NCI-H345 treated with DMSO at 0.1 percent for 48 hours (cell line): ENCODE measurements around the gene BRWD1.
"Not testable (repeated sequence)": the region's sequence is repeated elsewhere in the genome, so short reads cannot be mapped to it uniquely, and the experiment has no call there.

Experiments used
- DNase-seq: peaks from one replicate; lab custom pipeline; 2025; ENCODE audit not compliant: unreplicated experiment; lab: John Stamatoyannopoulos, UW

The BRWD1 gene

DNA sequence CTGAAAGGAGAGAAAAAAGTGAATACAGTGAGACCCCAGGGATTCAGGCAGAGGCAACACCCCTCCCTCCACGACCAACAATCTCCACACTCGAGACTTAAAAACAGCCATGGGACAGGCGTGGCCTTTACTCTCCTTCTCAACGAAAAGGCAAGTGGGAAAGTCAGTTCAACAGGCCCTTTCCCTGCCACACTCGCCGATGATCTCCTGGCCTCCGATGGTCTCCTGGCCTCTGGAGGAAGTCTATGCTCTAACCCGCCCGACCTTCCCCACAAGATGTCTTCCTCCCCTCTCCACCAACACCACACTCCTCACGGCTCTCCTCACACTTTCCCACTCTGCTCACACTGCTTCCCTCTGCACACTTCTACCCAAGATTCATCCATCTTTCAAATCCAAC, 137.8 kb downstream of the BRWD1 start:
- DNase-seq: no peak

DNA sequence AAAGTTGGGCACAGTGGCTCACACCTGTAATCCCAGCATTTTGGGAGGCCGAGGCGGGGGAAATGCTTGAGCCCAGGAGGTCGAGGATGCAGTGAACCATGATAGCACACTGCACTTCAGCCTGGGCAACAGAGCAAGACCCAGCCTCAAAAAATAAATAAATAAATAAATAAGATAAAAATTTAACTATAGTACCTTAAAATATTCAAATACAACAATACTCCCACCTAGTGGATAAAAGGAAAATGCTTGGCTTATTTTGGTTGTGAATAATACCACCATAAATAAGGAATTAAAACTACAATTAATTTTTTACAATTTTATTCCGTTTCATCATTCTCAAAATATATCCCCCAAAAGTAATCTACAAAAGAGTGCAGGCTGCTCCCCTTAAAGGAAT, 138.3 kb downstream of the BRWD1 start:
- DNase-seq: no peak

DNA sequence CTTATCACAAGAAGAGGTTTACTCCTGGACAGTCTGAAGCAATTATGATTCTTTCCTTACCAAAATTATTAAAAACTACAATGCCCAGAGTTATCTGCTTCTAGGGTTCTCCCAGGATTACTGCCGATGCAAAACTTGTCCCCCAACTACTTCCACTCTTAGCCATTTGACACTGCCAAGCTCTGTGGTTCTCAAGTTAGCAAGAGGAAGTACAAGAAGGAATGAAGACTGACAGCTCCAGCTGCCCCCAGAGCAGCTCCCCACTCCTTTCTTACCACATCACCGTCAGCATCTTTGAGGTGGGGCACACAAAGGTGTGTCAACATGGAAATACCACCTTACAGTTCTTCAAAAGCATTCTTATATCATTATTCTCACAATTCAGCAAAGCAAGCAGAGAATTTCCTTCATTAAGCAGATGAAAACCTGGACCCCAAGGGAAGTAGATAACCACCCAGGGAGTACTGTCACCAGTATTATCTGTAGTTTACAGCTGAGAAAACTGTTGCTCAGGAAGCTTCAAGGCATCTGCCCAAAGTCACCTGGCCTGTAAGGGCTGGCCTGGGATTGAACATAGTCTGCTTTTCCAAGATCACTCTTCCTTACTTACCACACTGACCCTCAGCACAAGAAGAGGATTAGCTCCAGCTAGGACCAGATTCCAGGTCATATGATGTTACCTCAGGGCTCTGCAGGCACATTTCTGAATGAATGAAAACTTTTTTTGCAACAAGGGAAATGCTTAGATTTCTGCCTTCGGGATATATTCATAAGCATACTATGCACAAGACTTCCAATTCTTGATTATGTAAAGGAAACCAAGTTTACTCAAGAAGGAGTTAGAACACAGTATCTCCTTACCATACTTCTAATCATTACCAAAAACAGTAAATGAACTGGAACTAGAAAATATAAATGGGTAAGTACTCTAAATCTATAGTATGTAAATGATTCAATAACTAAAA, 139.4 kb downstream of the BRWD1 start:
- DNase-seq: no peak

DNA sequence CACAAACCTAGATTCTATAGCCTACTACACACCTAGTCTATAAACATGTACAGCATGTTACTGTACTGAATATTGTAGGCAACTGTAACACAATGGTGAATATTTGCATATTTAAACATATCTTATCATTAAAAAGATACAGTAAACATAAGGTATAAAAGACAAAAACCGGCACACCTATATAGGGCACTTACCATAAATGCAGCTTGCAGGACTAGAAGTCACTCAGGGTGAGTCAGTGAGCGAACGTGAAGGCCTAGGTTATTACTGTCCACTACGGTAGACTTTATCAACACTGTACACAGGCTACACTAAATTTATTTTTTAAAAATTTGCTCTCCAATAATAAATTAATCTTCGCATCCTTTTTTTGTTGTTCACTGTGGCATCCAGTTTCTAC, 143.5 kb downstream of the BRWD1 start:
- DNase-seq: no peak

DNA sequence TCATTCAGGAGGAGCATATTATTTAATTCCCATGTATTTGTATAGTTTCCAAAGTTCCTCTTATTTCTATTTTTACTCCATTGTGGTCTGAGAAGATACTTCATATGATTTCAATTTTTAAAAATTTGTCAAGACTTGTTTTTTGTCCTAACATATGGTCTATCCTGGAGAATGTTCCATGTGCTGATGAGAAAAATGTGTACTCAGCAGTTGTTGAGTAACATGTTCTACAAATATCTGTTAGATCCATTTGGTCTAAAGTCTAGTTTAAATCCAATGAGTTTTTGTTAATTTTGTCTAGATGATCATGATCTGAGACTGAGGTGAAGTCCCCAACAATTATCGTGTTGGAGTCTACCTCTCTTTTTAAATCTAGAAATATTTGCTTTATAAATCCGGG, 144.6 kb downstream of the BRWD1 start:
- DNase-seq: no peak

DNA sequence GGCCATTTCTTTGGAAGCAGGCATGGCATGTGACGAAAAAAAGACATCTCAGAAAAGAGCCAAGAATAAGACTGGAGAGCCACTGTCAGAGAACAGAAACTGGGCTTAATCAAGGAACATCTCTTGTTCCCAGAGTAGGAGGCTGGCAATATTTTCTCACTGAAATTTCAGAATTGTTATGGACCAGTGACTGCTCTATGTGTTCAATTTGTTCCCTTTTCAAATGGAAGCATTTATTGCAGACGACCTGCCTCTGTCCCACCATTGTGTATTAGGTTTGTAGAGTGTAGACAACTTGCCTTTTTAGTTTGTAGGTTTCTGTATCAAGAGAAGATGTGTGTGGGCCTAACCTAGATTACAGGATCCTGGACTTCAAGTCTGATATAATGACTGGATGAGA, 148.9 kb downstream of the BRWD1 start:
- DNase-seq: no peak

DNA sequence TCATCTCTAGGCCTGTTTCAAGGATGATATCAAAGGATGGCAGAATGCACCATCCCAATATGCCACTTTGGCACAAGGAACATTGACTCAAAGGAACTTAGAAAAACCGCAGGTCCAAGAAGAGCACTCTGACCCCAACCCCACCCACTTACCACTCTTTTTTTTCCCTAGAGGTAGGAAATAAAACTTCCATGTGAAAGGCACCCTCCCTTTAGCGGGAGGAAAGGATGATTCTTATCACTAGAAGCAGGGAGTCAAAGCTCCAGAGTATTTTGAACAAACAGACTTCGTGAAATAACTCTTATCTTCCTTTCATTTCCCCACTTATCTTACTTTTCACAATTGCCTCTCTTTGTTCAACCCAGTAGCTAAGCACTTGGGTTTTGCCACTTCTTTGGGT, 152.4 kb downstream of the BRWD1 start:
- no peak for DNase-seq

DNA sequence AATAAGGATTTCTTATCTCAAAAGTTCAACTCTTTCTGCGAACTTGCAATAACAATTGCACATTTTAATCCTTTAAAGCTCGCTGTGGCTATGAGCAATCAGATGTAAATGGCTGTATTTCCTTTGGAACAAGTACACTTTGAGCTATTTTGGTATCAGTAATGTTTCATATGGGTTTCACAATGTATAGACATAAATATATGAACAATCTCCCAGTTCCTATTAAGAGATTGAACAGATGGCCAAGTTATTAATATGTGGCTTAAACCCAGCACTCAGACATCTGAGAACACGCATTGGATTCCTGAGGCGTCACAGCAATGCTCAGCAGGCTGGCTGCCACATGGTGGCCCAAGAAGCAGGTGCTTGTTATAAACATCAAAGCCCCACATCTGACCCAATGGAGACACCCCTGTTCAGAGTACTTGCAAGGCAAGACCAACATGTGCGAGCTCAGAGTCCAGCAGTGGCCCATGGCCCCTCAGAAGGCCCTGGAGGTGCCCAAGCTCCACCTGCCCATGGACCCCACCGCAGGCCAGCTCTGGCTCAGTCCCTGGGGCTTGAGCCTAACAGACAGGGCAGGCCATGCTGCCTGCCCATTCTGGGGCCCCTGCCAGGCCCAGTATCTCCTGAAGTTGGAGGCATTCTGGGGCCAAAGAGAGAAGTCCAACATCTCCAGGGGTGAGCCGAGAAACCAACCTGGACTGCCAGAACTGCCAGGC, 153.9 kb downstream of the BRWD1 start:
- no peak for DNase-seq

DNA sequence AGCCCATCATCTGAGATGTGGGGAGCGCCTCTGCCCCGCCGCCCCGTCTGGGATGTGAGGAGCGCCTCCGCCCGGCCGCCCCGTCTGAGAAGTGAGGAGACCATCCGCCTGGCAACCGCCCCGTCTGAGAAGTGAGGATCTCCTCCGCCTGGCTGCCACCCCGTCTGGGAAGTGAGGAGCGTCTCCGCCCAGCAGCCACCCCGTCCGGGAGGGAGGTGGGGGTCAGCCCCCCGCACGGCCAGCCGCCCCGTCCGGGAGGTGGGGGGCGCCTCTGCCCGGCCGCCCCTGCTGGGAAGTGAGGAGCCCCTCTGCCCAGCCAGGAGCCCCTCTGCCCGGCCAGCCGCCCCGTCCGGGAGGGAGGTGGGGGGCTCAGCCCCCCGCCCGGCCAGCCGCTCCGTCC, 156.2 kb downstream of the BRWD1 start:
- not testable (repeated sequence) for DNase-seq

DNA sequence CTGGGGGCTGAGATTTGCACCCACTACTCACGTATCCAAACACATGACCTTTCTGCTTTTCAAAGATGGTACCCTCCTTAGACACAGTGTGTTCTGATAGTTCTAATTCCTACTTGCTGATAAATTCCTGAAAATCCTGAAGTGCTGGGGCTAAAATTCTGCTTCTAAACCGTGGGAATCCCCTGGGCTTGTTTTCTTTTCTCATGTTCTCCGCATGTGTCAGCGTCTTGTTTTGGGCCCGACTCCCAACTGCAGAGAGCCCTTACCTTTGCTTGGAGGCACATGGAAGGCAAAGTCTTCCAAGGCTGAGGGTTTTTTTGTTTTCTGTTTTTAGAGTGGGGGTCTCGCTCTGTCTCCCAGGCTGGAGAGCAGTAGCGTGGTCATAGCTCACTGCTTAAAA, 157.4 kb downstream of the BRWD1 start:
- no peak for DNase-seq

DNA sequence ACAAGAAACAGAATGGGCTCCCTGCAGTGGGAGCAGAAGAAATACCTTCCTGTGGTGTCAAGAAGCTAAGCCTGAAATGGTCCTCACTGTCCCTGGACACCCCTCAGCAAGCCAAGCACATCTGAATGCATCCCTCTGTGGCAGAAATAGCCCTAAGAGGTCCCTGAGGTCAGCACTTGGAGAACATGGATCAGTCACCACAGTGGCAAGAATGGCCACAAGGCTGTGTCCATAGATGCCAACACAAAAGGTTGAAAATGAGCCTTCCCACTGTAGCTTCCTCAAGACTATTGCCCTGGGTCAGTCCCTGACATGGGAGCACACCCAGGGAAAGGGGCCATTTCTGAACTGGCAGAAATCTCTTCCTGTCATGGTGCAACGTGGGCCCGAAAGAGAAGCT, 157.9 kb downstream of the BRWD1 start:
- no peak for DNase-seq

DNA sequence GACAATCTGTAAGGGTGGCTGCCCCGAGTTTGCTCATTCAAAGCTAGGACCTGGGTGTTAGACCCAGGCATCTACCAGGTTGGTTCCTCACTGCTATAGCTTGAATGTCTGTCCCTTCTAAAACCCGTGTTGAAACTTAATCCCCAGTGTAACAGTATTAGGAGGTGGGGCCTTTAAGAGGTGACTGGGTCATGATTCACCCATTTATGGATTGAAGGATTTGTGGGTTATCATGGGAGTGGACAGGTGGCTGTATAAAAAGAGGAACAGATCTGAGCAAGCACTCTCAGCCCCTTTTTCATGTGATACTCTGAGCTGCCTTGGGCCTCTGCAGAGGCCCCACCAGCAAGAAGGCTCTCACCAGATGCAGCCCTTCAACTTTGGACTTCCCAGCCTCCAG, 159.6 kb downstream of the BRWD1 start:
- DNase-seq: no peak

DNA sequence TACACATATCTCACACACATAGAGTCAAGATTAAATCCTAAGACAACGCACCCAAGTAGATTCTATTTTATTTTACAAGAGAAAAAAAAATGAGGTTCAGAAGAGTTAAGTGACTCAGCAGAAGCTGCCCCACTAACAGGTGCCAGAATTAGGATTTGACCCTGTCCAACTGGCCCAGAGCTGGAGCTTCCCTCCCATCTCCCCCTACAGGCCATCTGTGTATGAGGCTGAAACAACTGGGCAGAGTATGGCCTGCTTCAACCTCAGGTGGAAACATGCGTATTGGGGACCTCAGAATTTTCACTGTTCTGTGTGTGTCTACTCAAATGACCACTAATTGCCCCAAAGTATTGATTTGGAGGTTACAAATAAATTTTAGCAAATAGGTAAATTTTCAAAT, 160.1 kb downstream of the BRWD1 start:
- DNase-seq: no peak

DNA sequence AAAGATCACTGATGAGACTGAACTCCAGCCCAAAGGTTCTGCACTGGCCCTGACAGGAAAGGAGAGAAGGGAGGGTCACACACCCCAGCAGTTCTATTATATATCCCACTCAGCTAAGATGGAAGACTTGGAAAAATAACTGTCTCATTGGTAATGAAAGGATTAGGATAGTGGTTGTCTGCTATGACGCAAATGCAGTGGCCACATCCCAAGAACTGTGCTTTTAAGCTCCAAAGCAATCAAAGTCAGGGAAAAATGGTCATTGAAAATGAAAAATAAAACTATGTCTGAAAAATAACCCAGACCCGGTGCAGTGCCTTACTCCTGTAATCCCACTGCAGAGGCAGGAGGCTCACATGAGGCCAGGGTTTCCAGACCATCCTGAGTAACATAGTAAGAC, 161.2 kb downstream of the BRWD1 start:
- DNase-seq: no peak

DNA sequence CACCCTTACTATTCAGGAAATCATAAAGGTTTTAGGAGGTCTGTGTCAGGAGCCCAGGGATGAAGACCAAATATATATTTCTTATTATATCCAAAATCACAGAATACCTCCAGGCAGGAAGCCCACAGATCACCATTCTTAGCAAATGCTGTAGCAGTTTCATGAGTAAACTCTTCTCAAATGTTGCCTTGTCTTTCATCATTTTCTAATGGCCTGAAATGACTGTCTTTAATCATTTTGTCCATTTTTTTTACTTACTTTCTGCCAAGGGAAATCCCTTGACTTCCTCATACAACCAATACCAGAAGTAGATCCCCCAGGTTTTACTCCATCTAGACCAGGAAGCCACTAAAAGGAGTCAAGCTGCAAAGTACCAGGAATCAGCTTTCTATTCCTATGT, 162.6 kb downstream of the BRWD1 start:
- DNase-seq: no peak

DNA sequence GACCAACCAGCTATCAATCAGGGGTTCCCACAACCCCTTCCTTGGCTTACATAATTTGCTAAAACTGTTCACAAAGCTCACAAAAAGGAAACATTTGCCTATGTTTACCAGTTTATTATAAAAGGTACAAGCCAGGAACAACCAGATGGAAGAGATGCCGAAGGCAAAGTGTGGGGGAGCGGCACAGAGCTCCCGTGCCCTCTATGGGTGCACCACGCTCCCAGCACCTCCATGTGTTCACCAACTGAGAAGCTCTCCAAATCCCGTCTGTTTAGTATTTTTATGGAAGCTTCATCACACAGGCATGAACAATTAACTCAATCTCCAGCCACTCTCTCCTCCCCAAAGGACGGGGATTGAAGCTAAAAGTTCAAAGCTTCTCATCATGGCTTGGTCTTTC, 163.1 kb downstream of the BRWD1 start:
- no peak for DNase-seq

DNA sequence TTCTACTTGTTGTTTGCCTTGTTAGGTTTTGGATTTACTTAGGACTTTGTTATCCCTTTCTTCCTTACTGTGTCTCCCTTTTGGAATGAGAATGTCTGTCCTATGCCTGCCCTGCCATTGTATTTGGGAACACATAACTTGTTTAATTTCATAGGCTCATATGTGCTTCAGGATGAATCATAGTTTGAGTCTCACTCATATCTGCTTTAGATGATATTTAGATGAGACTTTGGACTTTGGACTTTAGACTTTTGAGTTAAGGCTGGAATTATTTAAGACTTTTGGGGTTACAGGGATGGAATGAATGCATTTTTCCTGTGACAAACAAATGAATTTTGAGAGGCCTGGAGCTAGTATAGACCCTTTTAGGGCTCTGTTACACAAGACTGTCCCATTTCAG, 163.6 kb downstream of the BRWD1 start:
- DNase-seq: no peak

DNA sequence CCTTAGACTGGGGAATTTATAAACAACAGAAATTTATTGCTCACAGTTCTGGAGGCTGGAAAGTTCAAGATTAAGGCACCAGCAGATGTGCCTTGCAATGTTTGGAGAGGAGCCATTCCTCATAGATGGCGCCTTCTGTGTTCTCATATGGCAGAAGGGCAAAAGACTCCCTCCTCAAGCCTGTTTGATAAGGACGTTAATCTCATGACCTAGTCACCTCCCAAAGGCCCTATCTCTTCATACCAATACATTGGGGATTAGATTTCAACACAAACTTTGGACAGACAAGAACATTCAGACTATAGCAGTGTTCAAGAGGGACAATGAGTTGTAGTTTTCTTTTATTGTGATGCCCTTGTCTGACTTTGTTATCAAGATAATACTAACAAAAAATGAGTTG, 164.5 kb downstream of the BRWD1 start:
- DNase-seq: no peak

DNA sequence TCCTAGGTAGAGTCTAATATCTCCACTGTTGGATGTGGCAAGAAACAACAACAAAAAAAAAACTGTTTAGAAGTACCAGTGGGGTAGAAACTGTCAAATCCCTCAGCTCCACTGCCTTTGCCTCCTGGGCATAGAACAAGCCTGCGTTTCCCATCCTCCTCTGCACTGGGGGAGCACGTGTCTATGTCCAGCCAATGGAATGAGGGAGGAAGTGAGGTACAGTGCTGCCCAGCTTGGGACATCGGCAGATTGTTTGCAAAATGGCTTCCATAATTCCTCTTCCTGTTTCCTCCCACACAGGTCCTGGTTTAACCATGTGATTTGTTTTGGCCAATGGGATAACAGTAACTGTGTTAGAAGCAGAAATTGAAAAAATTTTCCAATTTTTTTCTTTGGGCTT, 169.2 kb downstream of the BRWD1 start:
- no peak for DNase-seq

DNA sequence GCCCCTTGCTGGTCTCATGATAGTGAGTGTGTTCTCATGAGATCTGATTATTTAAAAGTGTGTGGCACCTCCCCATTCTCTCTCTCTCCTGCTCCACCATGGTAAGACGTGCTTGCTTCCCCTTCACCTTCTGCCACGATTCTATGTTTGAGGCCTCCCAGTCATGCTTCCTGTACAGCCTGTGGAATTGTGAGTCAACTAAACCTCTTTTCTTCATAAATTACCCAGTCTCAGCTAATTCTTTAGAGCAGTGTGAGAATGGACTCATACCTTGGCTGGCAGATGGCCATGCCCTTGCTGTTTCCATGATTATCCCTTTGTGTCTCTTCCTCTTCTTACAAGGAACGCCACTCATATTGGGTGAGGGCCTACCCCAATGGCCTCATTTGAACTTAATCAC, 170.5 kb downstream of the BRWD1 start:
- DNase-seq: no peak

DNA sequence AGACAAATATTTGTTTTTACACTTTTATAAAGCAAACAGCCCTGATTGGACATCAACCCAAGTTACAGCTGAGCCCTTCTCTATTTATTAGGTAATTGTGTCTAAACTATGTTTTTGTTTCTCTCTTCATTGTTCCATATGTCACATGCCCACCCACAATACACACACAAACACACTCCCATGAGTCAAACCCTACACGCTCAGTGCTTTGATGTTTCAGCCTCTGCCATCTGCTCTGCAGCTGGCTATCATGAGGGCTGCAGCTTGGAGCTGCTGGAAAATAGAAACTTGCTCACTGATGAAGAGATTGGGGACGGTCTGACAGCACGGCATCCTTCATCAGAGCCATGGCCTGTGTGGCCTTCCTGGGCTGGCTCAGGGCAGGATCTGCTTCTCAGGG, 171.9 kb downstream of the BRWD1 start:
- no peak for DNase-seq
